Measurements from ENCODE around the gene CDH26. TPM values are rescaled to one million over a fixed set of nuclear protein-coding genes. Genes with fewer than 3 reads are reported as not detected.

Gene CDH26
- total RNA-seq, 4 donors from 2014 or later: 2.5 to 10.3 (median 4.0) TPM

DNA sequence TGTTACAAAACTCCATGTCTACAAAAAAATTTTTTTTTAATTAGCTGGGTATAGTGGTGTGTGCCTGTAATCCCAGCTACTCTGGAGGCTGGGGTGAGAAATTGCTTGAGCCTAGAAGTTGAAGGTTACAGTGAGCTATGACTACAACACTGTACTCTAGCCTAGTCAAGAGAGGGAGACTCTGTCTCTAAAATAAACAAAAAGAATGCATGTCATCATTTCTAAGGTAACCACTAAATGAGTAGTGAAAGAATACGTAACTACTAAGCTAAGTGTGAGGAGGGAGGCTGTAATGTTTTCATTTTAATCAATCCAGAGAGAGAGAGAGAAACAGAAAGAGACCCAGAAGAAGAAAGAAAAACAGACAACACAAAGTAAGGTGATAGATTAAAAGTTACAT, 34.7 kb upstream of the CDH26 start:
- WGBS, 2 donors: 87 to 92% methylated on average over 1 of the region's 1 CpG
- TF ChIP-seq, protein P1, sequence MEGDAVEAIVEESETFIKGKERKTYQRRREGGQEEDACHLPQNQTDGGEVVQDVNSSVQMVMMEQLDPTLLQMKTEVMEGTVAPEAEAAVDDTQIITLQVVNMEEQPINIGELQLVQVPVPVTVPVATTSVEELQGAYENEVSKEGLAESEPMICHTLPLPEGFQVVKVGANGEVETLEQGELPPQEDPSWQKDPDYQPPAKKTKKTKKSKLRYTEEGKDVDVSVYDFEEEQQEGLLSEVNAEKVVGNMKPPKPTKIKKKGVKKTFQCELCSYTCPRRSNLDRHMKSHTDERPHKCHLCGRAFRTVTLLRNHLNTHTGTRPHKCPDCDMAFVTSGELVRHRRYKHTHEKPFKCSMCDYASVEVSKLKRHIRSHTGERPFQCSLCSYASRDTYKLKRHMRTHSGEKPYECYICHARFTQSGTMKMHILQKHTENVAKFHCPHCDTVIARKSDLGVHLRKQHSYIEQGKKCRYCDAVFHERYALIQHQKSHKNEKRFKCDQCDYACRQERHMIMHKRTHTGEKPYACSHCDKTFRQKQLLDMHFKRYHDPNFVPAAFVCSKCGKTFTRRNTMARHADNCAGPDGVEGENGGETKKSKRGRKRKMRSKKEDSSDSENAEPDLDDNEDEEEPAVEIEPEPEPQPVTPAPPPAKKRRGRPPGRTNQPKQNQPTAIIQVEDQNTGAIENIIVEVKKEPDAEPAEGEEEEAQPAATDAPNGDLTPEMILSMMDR (IDR thresholded peaks at IDR 0.05): no peak
- TF ChIP-seq POLR2A (IDR thresholded peaks at IDR 0.05): no peak

DNA sequence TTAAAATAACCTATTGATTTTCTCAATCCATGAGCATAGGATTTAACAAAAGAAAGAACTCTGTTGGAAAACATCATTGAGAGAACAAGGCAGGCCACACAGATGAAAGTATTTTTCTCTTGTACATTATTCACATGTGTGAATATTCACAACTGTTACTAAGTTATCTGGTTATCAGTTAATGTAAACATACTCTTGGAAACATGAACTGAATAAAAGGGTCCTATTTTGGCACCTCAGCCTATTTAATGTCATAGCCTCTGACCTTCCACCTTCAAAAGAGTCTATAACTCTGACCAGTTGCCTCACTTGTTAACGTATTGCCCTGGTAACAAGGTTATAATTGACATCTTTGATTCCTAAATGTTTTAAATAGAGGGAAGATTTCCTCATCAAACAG, 32.9 kb upstream of the CDH26 start:
- WGBS, 2 donors: 33 to 52% methylated on average over 1 of the region's 1 CpG
- TF ChIP-seq, protein P1 (IDR thresholded peaks at IDR 0.05): no peak
- no peak for TF ChIP-seq POLR2A (IDR thresholded peaks at IDR 0.05)
- no peak for DNase-seq
- no peaks in the 10 kb centered on the region for H3K36me3 ChIP-seq
- H3K27ac ChIP-seq: no peak overlapping the region
- intact Hi-C loops (cut with DNase I): no loop called here
- no peak overlapping the region for H3K4me3 ChIP-seq
- H3K27me3 ChIP-seq: no peaks in the 10 kb centered on the region
- H3K4me1 ChIP-seq: peaks cover 0 to 5% (median 0%) of the 10 kb centered on the region in 3 donors
- no peaks in the 10 kb centered on the region for H3K9me3 ChIP-seq

More for the DNA sequence above, 34.7 kb upstream of the CDH26 start:
- DNase-seq: no peak
- H3K27ac ChIP-seq: no peak overlapping the region
- H3K36me3 ChIP-seq: no peaks in the 10 kb centered on the region
- no peaks in the 10 kb centered on the region for H3K9me3 ChIP-seq
- H3K4me1 ChIP-seq: peaks cover 0 to 5% (median 0%) of the 10 kb centered on the region in 3 donors
- intact Hi-C loops (cut with DNase I): no loop called here
- H3K27me3 ChIP-seq: no peaks in the 10 kb centered on the region
- no peak overlapping the region for H3K4me3 ChIP-seq

DNA sequence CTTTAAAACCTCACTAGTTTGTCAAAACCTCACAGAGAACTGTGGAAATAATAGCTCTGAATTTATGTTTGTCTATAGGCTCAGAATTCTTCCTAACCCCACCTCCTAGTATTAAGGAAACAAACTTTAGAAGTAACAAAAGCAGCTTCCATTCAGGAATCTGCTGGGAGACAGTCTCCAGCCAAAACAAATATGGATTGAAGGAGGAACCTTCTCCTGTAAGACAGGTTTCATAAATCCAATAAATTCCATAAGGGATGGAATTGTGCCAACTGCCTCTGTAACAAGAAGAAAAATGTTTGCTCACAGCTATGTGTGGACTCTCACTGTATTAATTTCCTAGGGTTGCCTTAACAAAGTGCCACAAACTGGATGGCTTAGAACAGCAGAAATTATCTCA, 32.3 kb upstream of the CDH26 start:
- no peak overlapping the region for H3K27ac ChIP-seq
- H3K27me3 ChIP-seq: no peaks in the 10 kb centered on the region
- no peaks in the 10 kb centered on the region for H3K9me3 ChIP-seq
- H3K4me3 ChIP-seq: no peak overlapping the region
- no peaks in the 10 kb centered on the region for H3K36me3 ChIP-seq
- no peak for DNase-seq
- H3K4me1 ChIP-seq: peaks cover 0 to 5% (median 0%) of the 10 kb centered on the region in 3 donors
- no peak for TF ChIP-seq POLR2A (IDR thresholded peaks at IDR 0.05)
- TF ChIP-seq, protein P1 (IDR thresholded peaks at IDR 0.05): no peak
- intact Hi-C loops (cut with DNase I): no loop called here

DNA sequence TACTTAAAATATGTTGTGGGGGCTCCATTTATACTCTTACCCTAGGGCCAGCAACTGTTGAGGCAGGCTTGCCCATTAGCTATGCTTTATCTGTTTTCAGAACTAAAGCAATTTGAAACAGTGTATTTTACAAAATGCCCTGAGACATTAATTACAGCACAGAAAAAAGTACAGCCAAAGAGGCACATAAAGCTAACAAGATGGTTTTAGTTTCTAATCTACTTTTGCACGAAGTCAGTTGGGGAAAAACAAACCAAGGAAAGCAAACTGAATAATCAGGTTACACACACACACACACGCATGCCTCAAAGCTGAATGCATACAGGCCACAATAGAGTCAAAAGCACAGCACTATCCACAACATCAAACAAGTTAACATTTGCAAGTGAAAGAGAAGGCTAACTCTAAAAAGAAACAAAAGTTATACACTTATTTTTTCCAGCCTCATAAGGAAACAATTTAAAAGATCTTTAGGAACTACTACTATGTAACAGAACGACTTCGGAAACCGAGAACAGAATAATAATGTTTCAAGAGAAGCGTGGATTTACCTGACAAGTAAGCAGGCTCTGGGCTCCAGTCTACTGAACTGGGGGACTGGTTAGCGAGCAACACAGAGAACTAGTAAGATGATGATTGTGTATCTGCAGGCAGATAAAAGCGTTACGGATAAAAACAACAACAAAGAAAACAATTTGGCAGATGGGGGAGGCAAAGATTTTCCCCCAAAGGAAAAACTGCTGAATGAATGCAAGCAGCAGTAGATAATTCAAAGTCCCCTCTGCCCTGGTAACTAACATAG, 26.5 kb upstream of the CDH26 start:
- no peak for DNase-seq
- Histone ChIP-seq H3K4me3 (no peak overlapping the region), H3K9me3 (no peaks in the 10 kb centered on the region), H3K4me1 (peaks cover under 1 to 31% (median 9%) of the 10 kb centered on the region in 3 donors), H3K36me3 (no peaks in the 10 kb centered on the region), H3K27me3 (no peaks in the 10 kb centered on the region), H3K27ac (no peak overlapping the region)
- TF ChIP-seq, protein P1 (IDR thresholded peaks at IDR 0.05): no peak
- no peak for TF ChIP-seq POLR2A (IDR thresholded peaks at IDR 0.05)
- intact Hi-C loops (cut with DNase I): no loop called here
- WGBS, 2 donors: 84 to 88% methylated on average over 9 of the region's 9 CpGs

DNA sequence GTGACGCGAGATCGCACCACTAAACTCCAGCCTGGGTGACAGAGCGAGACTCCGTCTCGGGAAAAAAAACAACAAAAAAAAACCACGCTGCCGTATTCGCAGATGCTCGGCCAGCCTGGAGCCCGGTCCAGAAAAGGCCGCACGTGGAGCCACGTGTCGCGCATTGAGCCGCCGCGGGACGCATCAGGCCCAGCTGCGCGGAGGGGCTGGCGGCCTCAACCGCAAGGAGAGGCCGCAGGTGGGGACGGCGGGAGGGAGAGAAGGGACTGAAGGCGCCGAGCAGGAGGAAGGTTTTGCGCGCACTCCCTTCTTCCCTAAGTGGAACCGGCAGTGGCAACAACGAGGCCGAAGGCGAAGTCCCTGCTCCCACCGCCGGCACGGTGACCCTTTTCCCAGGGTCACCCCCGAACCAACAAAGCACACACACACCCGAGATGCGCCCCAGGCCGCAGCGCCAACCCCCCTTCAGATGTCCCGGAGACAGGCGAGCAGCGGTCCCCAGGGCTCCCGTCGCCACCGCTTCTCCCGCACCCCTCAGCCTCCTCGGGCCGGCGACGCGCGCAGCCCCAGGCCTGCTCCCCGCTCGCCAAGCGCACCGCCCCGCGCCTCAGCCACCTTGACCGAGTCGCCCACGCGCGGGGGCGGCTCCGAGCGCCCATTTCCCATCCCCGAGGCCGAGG, 25.5 kb upstream of the CDH26 start:
- Histone ChIP-seq H3K36me3 (no peaks in the 10 kb centered on the region), H3K27me3 (no peaks in the 10 kb centered on the region), H3K4me1 (peaks cover 11 to 42% (median 15%) of the 10 kb centered on the region in 3 donors), H3K9me3 (no peaks in the 10 kb centered on the region), H3K27ac (no peak overlapping the region), H3K4me3 (peak overlapping the region; percentile 67 to 79 (median 70))
- 94 to 95% methylated on average over 15 to 51 of the region's 72 CpGs for WGBS, 2 donors
- no peak for DNase-seq
- intact Hi-C loops (cut with DNase I): no loop called here
- TF ChIP-seq POLR2A (IDR thresholded peaks at IDR 0.05): no peak
- TF ChIP-seq, protein P1 (IDR thresholded peaks at IDR 0.05): no peak

All from esophagus squamous epithelium (tissue), 5 donors.